Measurements from ENCODE around the gene AK2.
"Not testable (repeated sequence)": the region's sequence is repeated elsewhere in the genome, so short reads cannot be mapped to it uniquely, and the experiment has no call there.

The AK2 gene

GRCh38 chr1:33036526-33037503, at the start of gene AK2:
Gene AK2, minus strand, starts transcription at chr1:33036883. Its CDS starts 55 bp downstream, at chr1:33036828.
- DNase-seq (peak; percentile 93), ATAC-seq (peak; percentile 100)
- H3K9me3 Mint-ChIP-seq: no peaks in the 10 kb centered on the region
- no peaks in the 10 kb centered on the region for H3K27me3 Mint-ChIP-seq
- peak within 1 kb of the TSS; percentile 98 for H3K4me3 Mint-ChIP-seq
- peaks cover 33% of the 10 kb centered on the region for H3K36me3 Mint-ChIP-seq (ENCODE audit: low read depth)
- H3K4me1 Mint-ChIP-seq: peaks cover 46% of the 10 kb centered on the region
- H3K27ac Mint-ChIP-seq: peak within 1 kb of the TSS; percentile 97

GRCh38 chr1:33086384-33086850, 49.7 kb upstream of the AK2 start:
- no peak overlapping the region for H3K27ac Mint-ChIP-seq
- no peaks in the 10 kb centered on the region for H3K27me3 Mint-ChIP-seq
- peaks cover 24% of the 10 kb centered on the region for H3K4me1 Mint-ChIP-seq
- no peak for ATAC-seq
- no peaks in the 10 kb centered on the region for H3K9me3 Mint-ChIP-seq
- no peaks in the 10 kb centered on the region for H3K36me3 Mint-ChIP-seq (ENCODE audit: low read depth)
- H3K4me3 Mint-ChIP-seq: no peak overlapping the region
- peak; percentile 52 for DNase-seq

- Mint-ChIP-seq H3K9me3 (no peaks in the 10 kb centered on the region), H3K4me3 (no peak overlapping the region), H3K36me3 (ENCODE audit: low read depth) (no peaks in the 10 kb centered on the region), H3K27me3 (no peaks in the 10 kb centered on the region), H3K27ac (no peak overlapping the region), H3K4me1 (peaks cover 31% of the 10 kb centered on the region)
- no peak for ATAC-seq
- no peak for DNase-seq
Observed at GRCh38 chr1:33085332-33085731, 48.6 kb upstream of the AK2 start.

DNA sequence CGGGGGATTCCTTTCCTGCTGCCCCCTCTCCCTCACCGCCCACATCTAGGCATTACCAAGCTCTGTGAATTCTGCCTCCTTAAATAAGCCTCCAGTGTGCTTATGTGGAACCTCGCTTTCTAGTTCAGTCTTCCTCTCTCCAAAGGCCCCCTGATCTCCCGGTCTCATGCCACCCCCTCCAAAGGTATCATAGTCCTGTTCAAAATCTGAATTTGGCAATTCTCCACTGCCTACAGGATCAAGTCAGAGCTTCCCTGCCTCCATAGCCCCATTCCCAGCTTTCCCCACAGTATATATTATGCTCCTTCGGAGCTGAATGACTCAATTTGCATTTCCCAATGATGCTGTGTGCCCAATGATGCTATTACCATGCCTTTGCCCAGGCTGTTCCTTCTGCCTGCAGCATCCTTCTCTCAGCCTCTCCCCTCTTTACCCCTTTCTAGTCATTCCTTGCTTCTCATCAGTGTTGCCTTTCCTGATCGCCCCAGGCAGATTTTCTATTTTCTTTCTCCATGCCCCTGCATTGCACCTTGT, 46.0 kb upstream of the AK2 start:
- peaks cover 21% of the 10 kb centered on the region for H3K4me1 Mint-ChIP-seq
- no peak for DNase-seq
- H3K27me3 Mint-ChIP-seq: no peaks in the 10 kb centered on the region
- H3K36me3 Mint-ChIP-seq (ENCODE audit: low read depth): no peaks in the 10 kb centered on the region
- ATAC-seq: no peak
- H3K27ac Mint-ChIP-seq: no peak overlapping the region
- H3K9me3 Mint-ChIP-seq: no peaks in the 10 kb centered on the region
- H3K4me3 Mint-ChIP-seq: no peak overlapping the region

GRCh38 chr1:33081554-33082305, 45.0 kb upstream of the AK2 start:
- Mint-ChIP-seq H3K4me1 (peaks cover 19% of the 10 kb centered on the region), H3K36me3 (ENCODE audit: low read depth) (no peaks in the 10 kb centered on the region), H3K27me3 (no peaks in the 10 kb centered on the region), H3K4me3 (peak overlapping the region; percentile 80), H3K9me3 (no peaks in the 10 kb centered on the region), H3K27ac (no peak overlapping the region)
- ATAC-seq (peak; percentile 1), DNase-seq (no peak)

DNA sequence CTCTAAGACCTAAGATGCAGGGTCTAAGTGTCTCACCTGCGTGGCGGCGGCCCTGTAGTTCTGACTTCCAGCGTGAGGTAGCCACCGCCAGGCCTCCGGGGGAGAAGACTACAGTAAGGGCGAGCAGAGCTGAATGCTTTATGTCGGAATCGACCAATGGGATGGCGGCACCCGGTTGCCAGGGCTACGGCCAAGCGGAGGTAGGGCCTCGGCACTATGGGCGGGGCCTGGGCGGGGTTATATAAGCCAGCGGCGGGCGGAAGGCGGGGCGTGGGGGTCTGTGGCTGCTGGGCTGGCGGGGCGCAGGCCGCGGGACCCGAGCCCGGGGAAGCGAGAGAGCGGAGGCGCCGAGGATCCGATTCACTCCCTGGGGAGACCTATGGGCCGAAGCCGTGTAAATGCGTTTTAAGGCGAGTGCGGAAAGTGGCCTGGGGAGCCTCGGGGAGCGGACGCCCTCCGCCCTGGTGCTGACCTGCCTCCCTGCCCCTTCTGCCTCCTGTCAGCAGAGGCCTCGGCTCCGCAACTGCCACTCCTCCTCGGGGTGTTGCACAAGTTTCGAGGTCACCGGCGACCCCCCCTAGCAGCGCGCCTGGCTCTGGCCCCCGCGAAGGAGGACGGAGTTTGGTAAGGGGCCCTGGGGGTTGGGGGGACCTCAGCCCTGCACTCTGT, 44.3 kb upstream of the AK2 start, which contains the start of gene AZIN2:
Gene AZIN2 (plus strand): TSS at position 269 of the 669 bp plus-strand sequence. CDS start 1,097 bp downstream, outside the sequence.
- no peaks in the 10 kb centered on the region for H3K9me3 Mint-ChIP-seq
- H3K4me3 Mint-ChIP-seq: peak within 1 kb of the TSS; percentile 80
- H3K36me3 Mint-ChIP-seq (ENCODE audit: low read depth): no peaks in the 10 kb centered on the region
- ATAC-seq (peak; percentile 99), DNase-seq (peak; percentile 98)
- H3K27me3 Mint-ChIP-seq: no peaks in the 10 kb centered on the region
- H3K4me1 Mint-ChIP-seq: peaks cover 19% of the 10 kb centered on the region
- peak within 1 kb of the TSS; percentile 71 for H3K27ac Mint-ChIP-seq

- Mint-ChIP-seq H3K27me3 (no peaks in the 10 kb centered on the region), H3K27ac (peak overlapping the region; percentile 71), H3K9me3 (no peaks in the 10 kb centered on the region), H3K36me3 (ENCODE audit: low read depth) (no peaks in the 10 kb centered on the region), H3K4me3 (peak overlapping the region; percentile 80), H3K4me1 (peaks cover 19% of the 10 kb centered on the region)
- DNase-seq: no peak
- ATAC-seq: no peak
Observed at GRCh38 chr1:33080373-33080772, 43.7 kb upstream of the AK2 start.

DNA sequence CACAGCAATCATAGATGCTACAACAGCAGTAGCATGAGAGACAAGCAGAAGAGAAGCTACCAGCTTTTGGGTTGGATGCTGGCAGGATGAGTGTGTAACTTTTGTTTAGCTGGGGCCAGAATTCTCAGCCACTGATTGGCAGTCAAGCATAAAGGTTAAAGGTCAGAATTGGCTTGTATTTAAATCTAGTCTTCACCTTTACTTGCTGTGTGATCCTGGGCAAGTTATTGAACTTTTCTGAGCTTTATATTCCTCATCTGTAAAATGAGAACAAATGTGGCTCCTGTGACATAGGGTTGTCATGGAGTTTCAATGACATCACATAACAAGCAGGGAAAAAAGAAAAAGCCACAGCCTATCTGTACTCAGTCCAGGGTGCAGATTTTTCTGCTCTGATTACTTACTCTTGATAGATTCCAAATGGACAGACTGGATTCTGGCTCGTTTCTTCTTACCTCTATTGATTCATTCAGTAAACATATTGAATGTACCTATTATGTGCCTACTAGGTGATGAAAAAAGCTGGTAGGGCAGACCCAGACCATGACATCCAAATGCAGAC, 41.4 kb upstream of the AK2 start:
- no peak for DNase-seq
- H3K27ac Mint-ChIP-seq: no peak overlapping the region
- H3K4me1 Mint-ChIP-seq: peaks cover 19% of the 10 kb centered on the region
- H3K36me3 Mint-ChIP-seq (ENCODE audit: low read depth): no peaks in the 10 kb centered on the region
- no peaks in the 10 kb centered on the region for H3K27me3 Mint-ChIP-seq
- H3K4me3 Mint-ChIP-seq: no peak overlapping the region
- ATAC-seq: no peak
- H3K9me3 Mint-ChIP-seq: no peaks in the 10 kb centered on the region

DNA sequence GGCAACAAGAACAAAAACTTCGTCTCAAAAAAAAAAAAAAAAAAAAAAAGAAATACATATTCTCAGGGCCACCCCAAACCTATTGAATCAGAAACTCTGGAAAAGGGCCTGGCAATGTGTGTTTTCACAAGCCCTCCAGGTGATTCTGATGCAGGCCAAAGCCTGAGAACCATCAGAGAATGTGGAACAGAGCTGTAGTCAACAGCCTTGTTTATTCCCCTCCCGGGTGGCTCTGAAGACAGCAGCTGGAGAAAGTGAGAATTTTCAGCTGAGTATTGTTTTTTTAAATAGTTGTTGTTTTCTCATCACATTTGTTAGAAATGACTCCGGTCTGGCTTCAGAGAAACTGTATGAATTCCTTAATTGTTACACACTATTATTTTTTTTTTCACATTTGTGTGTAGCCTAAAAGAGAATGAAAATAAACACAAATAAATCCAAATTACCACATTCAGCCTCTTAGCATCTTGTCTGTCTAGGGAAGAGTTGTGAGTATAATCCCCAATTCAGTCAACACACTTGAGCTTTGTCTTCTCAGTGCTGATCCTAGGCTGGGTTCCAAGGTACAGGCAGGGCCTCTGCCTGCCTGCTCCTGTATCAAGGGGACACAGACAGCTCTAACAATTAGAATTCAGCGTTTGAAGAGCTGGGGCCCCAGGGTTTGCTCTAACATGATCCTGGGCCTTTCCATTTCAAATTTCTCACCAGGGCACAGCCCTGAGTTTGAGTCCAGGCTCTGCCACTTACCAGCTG, 37.7 kb upstream of the AK2 start:
- H3K27ac Mint-ChIP-seq: no peak overlapping the region
- H3K4me1 Mint-ChIP-seq: no peaks in the 10 kb centered on the region
- no peaks in the 10 kb centered on the region for H3K27me3 Mint-ChIP-seq
- DNase-seq: no peak
- H3K9me3 Mint-ChIP-seq: no peaks in the 10 kb centered on the region
- H3K36me3 Mint-ChIP-seq (ENCODE audit: low read depth): no peaks in the 10 kb centered on the region
- no peak overlapping the region for H3K4me3 Mint-ChIP-seq
- ATAC-seq: no peak

DNA sequence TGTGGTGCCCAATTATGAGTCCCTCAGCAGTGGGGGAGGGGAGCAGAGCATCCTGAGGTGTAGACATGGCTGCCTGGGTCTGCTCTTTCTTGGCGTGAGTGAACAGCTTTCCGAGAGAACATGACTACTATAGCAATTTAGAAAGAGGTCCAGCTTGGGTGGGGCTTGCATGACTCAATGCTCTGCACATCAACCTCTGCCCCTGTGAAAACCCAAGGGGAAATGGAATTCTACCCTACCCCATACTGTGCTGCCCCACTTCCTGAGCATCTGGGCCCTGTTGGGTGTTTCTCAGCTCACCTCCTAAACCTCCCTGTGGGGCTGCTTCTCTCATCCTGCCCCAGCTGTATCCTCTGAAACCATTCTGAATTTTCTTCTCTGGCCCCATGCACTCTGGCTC, 36.0 kb upstream of the AK2 start:
- ATAC-seq: no peak
- Mint-ChIP-seq H3K27ac (no peak overlapping the region), H3K9me3 (no peaks in the 10 kb centered on the region), H3K27me3 (no peaks in the 10 kb centered on the region), H3K36me3 (ENCODE audit: low read depth) (no peaks in the 10 kb centered on the region), H3K4me1 (no peaks in the 10 kb centered on the region), H3K4me3 (no peak overlapping the region)
- no peak for DNase-seq

DNA sequence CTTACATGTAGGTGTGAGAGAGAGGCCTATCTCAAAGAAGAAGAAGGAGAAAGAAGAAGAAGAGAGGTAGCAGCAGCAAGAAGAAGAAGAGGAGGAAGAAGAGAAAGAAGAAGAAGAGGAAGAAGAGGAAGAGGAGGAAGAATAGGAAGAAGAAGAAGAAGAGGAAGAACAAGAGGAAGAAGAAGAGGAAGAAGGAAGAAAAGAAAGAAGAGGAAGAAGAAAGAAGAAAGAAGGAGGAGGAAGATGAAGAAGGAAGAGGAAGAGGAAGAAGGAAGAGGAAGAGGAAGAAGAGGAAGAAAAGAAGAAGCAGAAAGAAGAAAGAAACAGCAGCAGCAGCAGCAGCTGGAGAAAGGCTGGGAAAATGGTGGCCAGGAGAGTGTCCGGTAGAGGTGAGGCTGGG, 33.9 kb upstream of the AK2 start:
- no peak overlapping the region for H3K27ac Mint-ChIP-seq
- ATAC-seq: no peak

DNA sequence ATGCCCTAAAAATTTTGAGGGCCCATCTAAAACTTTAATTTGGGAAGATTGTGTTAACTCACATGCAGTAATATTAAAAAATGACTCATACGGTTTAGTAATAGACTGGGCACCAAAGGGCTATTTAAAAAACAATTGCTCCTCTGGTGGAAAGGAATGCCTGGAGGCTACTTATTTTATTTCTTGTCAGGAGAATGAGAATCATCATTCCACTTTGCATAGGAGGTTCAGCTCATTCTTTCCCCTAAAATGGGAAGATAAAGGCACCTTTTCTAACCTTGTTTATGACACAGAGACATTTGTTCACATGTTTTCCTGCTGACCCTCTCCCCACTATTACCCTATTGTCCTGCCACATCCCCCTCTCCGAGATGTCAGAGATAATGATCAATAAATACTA, 31.4 kb upstream of the AK2 start:
- H3K9me3 Mint-ChIP-seq: peaks cover 30% of the 10 kb centered on the region
- ATAC-seq; H3K27ac Mint-ChIP-seq; DNase-seq; H3K36me3 Mint-ChIP-seq (ENCODE audit: low read depth); H3K27me3 Mint-ChIP-seq; H3K4me1 Mint-ChIP-seq; H3K4me3 Mint-ChIP-seq: not testable (repeated sequence)

More for the DNA sequence above, 33.9 kb upstream of the AK2 start:
- Mint-ChIP-seq H3K4me1 (no peaks in the 10 kb centered on the region), H3K4me3 (no peak overlapping the region), H3K9me3 (peaks cover 16% of the 10 kb centered on the region), H3K27me3 (peaks cover 4% of the 10 kb centered on the region), H3K36me3 (ENCODE audit: low read depth) (peaks cover 1% of the 10 kb centered on the region)
- DNase-seq: no peak

GRCh38 chr1:33066477-33066876, 29.8 kb upstream of the AK2 start:
- DNase-seq; H3K27me3 Mint-ChIP-seq; ATAC-seq; H3K36me3 Mint-ChIP-seq (ENCODE audit: low read depth); H3K4me3 Mint-ChIP-seq; H3K27ac Mint-ChIP-seq; H3K4me1 Mint-ChIP-seq: not testable (repeated sequence)
- H3K9me3 Mint-ChIP-seq: peaks cover 35% of the 10 kb centered on the region

Measured in activated naive CD8-positive, alpha-beta T cell treated with anti-CD3 and anti-CD28 coated beads, Interleukin-2, amount 50 U/mL, for 24 hours (primary cell).